WERI-Rb-1 (cell line): Measurements from ENCODE around the gene SPAM1.
"Not testable (repeated sequence)": the region's sequence is repeated elsewhere in the genome, so short reads cannot be mapped to it uniquely, and the experiment has no call there.

Source experiments
- DNase-seq: peaks from one replicate; pipeline ENCODE4 v3.0.0-alpha.2; 2020
- H3K27ac ChIP-seq: fragments of 250-450 bp; sonication (Bioruptor Pico); 2 replicates; pipeline ENCODE4 v1.5.1; 2020; ENCODE audit warnings: mild to moderate bottlenecking, moderate library complexity
- H3K27me3 ChIP-seq: fragments of 250-450 bp; sonication (Bioruptor Pico); 2 replicates; pipeline ENCODE4 v1.5.1; 2021; ENCODE audit warnings: mild to moderate bottlenecking, low read depth, moderate library complexity; ENCODE audit not compliant: insufficient read depth, severe bottlenecking
- H3K36me3 ChIP-seq: fragments of 250-450 bp; sonication (Bioruptor Pico); 2 replicates; pipeline ENCODE4 v1.5.1; 2020; ENCODE audit warnings: mild to moderate bottlenecking, moderate library complexity
- H3K4me3 ChIP-seq: 2 replicates; pipeline ENCODE4 v1.5.1; 2011; ENCODE audit warnings: low read depth, mild to moderate bottlenecking, control low read depth, low read length
- H3K9me3 ChIP-seq: fragments of 250-450 bp; sonication (Bioruptor Pico); 2 replicates; pipeline ENCODE4 v1.5.1; 2021; ENCODE audit warnings: mild to moderate bottlenecking, moderate library complexity; ENCODE audit not compliant: severe bottlenecking
- TF ChIP-seq, protein P1 (sequence below): IDR thresholded peaks from 2 replicates; pipeline ENCODE4 v1.5.1; 2011; ENCODE audit warnings: low read depth, mild to moderate bottlenecking, control low read depth, inconsistent platforms, low read length

The SPAM1 gene

DNA sequence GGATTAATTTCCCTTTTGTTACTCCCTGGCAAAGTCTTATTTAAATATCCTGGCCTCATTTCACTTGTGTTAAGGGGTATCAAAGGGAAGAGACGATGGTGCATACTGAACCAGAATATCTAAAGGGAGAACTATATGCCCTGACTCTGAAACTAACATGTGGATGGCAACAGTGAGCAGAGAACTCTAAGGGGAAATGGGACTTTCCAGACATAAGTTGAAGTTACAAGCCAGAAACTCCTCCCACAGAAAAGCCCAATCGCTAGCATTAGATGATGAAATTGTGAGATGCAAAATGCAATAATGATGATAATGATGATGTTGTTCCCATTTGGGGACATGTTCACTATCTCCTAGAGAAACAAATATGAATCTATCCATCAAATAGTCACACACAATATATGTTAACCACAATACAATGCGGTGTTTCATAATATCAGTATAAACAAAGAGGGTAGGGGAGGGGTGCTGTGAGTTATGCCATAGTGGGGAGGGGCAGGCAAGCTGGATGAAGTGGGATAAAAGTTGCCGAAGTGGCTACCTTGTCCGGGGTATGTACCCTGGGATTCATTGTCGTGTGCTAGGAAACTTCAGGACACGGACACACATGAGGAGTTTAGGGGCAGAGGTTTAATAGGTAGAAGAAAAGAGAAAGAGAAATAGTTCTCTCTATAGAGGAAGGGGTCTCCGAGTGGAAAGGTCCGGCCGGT, 70.7 kb downstream of the SPAM1 start:
- no peak for DNase-seq
- TF ChIP-seq, protein P1, sequence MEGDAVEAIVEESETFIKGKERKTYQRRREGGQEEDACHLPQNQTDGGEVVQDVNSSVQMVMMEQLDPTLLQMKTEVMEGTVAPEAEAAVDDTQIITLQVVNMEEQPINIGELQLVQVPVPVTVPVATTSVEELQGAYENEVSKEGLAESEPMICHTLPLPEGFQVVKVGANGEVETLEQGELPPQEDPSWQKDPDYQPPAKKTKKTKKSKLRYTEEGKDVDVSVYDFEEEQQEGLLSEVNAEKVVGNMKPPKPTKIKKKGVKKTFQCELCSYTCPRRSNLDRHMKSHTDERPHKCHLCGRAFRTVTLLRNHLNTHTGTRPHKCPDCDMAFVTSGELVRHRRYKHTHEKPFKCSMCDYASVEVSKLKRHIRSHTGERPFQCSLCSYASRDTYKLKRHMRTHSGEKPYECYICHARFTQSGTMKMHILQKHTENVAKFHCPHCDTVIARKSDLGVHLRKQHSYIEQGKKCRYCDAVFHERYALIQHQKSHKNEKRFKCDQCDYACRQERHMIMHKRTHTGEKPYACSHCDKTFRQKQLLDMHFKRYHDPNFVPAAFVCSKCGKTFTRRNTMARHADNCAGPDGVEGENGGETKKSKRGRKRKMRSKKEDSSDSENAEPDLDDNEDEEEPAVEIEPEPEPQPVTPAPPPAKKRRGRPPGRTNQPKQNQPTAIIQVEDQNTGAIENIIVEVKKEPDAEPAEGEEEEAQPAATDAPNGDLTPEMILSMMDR = no peak
- Histone ChIP-seq H3K4me3 (no peak overlapping the region), H3K27ac (no peak overlapping the region), H3K9me3 (no peaks in the 10 kb centered on the region), H3K36me3 (no peaks in the 10 kb centered on the region), H3K27me3 (no peaks in the 10 kb centered on the region)

DNA sequence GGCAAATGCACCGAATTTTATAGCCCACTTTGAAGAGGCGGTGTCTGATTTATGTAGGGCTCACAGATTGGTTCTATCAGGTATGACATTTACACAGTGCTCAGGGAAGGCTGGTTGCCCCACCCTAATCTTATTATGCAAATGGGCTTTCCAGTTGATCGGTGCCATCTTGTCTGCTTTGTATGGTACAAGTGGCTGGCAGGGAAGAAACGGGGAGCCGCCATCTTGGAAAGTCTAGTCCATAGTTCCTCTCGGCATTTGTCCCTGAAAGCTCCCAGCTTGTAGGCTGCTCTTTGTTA, 71.2 kb downstream of the SPAM1 start:
- H3K4me3 ChIP-seq = no peak overlapping the region
- no peak for DNase-seq
- TF ChIP-seq, protein P1 = no peak
- no peaks in the 10 kb centered on the region for H3K9me3 ChIP-seq
- no peaks in the 10 kb centered on the region for H3K27me3 ChIP-seq
- no peak overlapping the region for H3K27ac ChIP-seq
- no peaks in the 10 kb centered on the region for H3K36me3 ChIP-seq

DNA sequence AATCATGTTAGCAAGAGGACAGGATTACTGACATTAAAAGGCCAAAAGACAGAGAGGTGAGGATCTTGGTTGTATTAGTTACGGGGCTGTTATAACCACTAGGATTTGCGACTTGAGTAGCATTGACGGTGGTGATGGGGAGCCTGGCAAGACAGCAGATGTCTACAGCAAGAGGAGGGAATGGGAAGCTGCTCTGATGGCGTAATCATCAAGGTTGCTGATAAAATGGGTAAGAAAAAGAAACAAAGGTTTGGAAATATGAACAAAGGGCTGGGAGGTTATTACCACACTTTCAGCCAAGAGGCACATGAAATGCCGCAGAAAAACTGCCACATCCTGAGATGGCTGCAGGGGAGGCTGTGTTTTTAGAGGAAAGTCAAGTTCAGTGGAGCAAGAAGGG, 73.9 kb downstream of the SPAM1 start:
- H3K4me3 ChIP-seq = no peak overlapping the region
- H3K36me3 ChIP-seq = no peaks in the 10 kb centered on the region
- DNase-seq = no peak
- H3K27ac ChIP-seq = no peak overlapping the region
- H3K27me3 ChIP-seq = no peaks in the 10 kb centered on the region
- H3K9me3 ChIP-seq = peaks cover 2% of the 10 kb centered on the region
- TF ChIP-seq, protein P1 = no peak

GRCh38 chr7:123999703-124000102, 74.7 kb downstream of the SPAM1 start:
- Histone ChIP-seq H3K4me3 (no peak overlapping the region), H3K27ac (no peak overlapping the region), H3K36me3 (no peaks in the 10 kb centered on the region), H3K9me3 (peaks cover 2% of the 10 kb centered on the region), H3K27me3 (no peaks in the 10 kb centered on the region)
- TF ChIP-seq, protein P1 = no peak
- DNase-seq = no peak

- H3K27me3 ChIP-seq, H3K27ac ChIP-seq, H3K9me3 ChIP-seq, H3K36me3 ChIP-seq, H3K4me3 ChIP-seq, DNase-seq: not testable (repeated sequence)
Observed at GRCh38 chr7:124008296-124008695, 83.3 kb downstream of the SPAM1 start.

DNA sequence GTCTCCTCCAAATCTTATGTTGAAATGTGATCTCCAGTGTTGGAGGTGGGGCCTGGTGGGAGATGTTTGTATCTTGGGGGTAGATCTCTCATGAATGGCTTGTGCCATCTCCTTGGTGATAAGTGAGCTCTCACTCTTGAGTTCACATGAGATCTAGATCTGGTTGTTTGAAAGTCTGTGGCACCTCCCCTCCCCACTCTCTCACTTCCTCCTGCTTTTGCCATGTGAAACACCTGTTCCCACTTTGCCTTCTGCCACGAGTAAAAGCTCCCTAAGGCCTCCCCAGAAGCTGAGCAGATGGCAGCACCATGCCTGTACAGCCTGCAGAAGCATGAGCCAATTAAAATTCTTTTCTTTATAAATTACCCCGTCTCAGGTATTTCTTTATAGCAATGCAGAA, 84.3 kb downstream of the SPAM1 start:
- Histone ChIP-seq H3K27ac (no peak overlapping the region), H3K36me3 (no peaks in the 10 kb centered on the region), H3K4me3 (no peak overlapping the region), H3K27me3 (no peaks in the 10 kb centered on the region), H3K9me3 (no peaks in the 10 kb centered on the region)
- TF ChIP-seq, protein P1 = no peak
- no peak for DNase-seq
